Keratinocyte (primary cell): ENCODE data around the gene KDF1. TPM values are rescaled to one million over a fixed set of nuclear protein-coding genes. Genes with fewer than 3 reads are reported as not detected.
A peak's percentile ranks its signal among the peaks of the same experiment; 100 is the strongest.

Experiments used
- DNase-seq: peaks from one replicate; pipeline ENCODE4 v3.0.0-alpha.2; 2011; ENCODE audit warnings: low read depth, missing footprints, low spot score
- FAIRE-seq: peaks from 2 replicates; lab custom pipeline; 2011; peaks lifted over from hg19 to GRCh38; lab: Jason Lieb, UNC
- H2AFZ ChIP-seq: 2 replicates; pipeline ENCODE4 v1.6.0; 2012; ENCODE audit warnings: low read length, control low read depth, inconsistent platforms; ENCODE audit not compliant: control insufficient read depth
- H3K27ac ChIP-seq: 2 replicates; pipeline ENCODE4 v1.5.1; 2011; ENCODE audit warnings: low read length; ENCODE audit not compliant: control insufficient read depth, insufficient read depth
- H3K27me3 ChIP-seq: 3 replicates; pipeline ENCODE4 v1.6.0; 2011; ENCODE audit warnings: low read length; ENCODE audit not compliant: control insufficient read depth, insufficient read depth; ENCODE audit errors: extremely low read depth
- H3K36me3 ChIP-seq, 2 experiments: 2 replicates in 1 of 2; 3 replicates in 1 of 2; pipeline ENCODE4 v1.5.1; 2011; ENCODE audit warnings: low read length in 2 of 2, mild to moderate bottlenecking in 1 of 2; ENCODE audit not compliant: control insufficient read depth in 2 of 2, insufficient read depth in 2 of 2; ENCODE audit errors: extremely low read depth in 1 of 2
- H3K4me1 ChIP-seq: 3 replicates; pipeline ENCODE4 v1.5.1; 2011; ENCODE audit warnings: low read length; ENCODE audit not compliant: control insufficient read depth, insufficient read depth; ENCODE audit errors: extremely low read depth
- H3K4me2 ChIP-seq: 3 replicates; pipeline ENCODE4 v1.6.0; 2011; ENCODE audit warnings: low read depth, low read length; ENCODE audit not compliant: control insufficient read depth, insufficient read depth; ENCODE audit errors: extremely low read depth
- H3K4me3 ChIP-seq, 3 experiments: fragments of 200-600 bp in 1 of 3; sonication (generic) in 1 of 3; 2 replicates in 2 of 3; 3 replicates in 1 of 3; pipeline ENCODE4 v1.5.1; 2011 to 2016; ENCODE audit warnings: low read length in 3 of 3, mild to moderate bottlenecking in 3 of 3, control low read depth in 2 of 3, inconsistent platforms in 1 of 3, low read depth in 1 of 3, mixed read lengths in 1 of 3, mixed run types in 1 of 3, moderate library complexity in 1 of 3; ENCODE audit not compliant: control insufficient read depth in 2 of 3, insufficient read depth in 2 of 3; ENCODE audit errors: extremely low read depth in 1 of 3
- H3K79me2 ChIP-seq: 2 replicates; pipeline ENCODE4 v1.6.0; 2012; ENCODE audit warnings: low read length; ENCODE audit not compliant: control insufficient read depth, insufficient read depth
- H3K9ac ChIP-seq: 3 replicates; pipeline ENCODE4 v1.6.0; 2011; ENCODE audit warnings: low read length; ENCODE audit not compliant: control insufficient read depth, insufficient read depth; ENCODE audit errors: extremely low read depth
- H3K9me1 ChIP-seq: 3 replicates; pipeline ENCODE4 v1.6.0; 2011; ENCODE audit warnings: low read length; ENCODE audit not compliant: control insufficient read depth, insufficient read depth; ENCODE audit errors: extremely low read depth
- H3K9me3 ChIP-seq: 2 replicates; pipeline ENCODE4 v1.5.1; 2012; ENCODE audit warnings: low read depth, low read length; ENCODE audit not compliant: control insufficient read depth
- H4K20me1 ChIP-seq: 3 replicates; pipeline ENCODE4 v1.6.0; 2011; ENCODE audit warnings: low read length; ENCODE audit not compliant: control insufficient read depth, insufficient read depth; ENCODE audit errors: extremely low read depth
- EZH2 ChIP-seq: IDR thresholded peaks from one replicate; pipeline ENCODE4 v1.6.1; 2012; ENCODE audit warnings: inconsistent platforms, mild to moderate bottlenecking, low read length, moderate library complexity
- dilution Hi-C: fragments of 300-500 bp; cut with MboI; formaldehyde crosslinking; loops from one replicate; pipeline ENCODE4 v1.7.0; 2020; ENCODE audit warnings: low sequenced_read_pairs; ENCODE audit not compliant: extremely low pct_ligation_motif_present
- polyA plus RNA-seq, 5 experiments: library from polyadenylated mRNA; depleted of rRNA in 3 of 5; stranded (reverse) in 3 of 5; stranded (forward) in 1 of 5; unstranded in 1 of 5; fragments of >200 nt; gene quantifications; 1 replicate in 1 of 5; 2 replicates in 3 of 5; 3 replicates in 1 of 5; pipeline versions ENCODE4 v1.2.1 to v1.2.3, GENCODE V29; 2011 to 2012; ENCODE audit warnings: missing spikeins in 2 of 5, low read depth in 1 of 5, low replicate concordance in 1 of 5
- TF ChIP-seq, protein P1 (sequence below), 3 experiments: IDR thresholded peaks in 1 of 3; conservative IDR thresholded peaks in 1 of 3; optimal IDR thresholded peaks in 1 of 3; 2 replicates in 2 of 3; 3 replicates in 1 of 3; pipeline versions ENCODE3 to v1.5.1; 2011; ENCODE audit warnings: low read length in 3 of 3, mild to moderate bottlenecking in 3 of 3, moderate library complexity in 2 of 3, control low read depth in 1 of 3, inconsistent platforms in 1 of 3; ENCODE audit not compliant: insufficient read depth in 2 of 3; ENCODE audit errors: extremely low read depth in 1 of 3

KDF1 gene
- polyA plus RNA-seq, 1 donor (not counting 4 experiments of a cell fraction or from before 2014, with no cell fraction given) = 13.8 TPM

DNA sequence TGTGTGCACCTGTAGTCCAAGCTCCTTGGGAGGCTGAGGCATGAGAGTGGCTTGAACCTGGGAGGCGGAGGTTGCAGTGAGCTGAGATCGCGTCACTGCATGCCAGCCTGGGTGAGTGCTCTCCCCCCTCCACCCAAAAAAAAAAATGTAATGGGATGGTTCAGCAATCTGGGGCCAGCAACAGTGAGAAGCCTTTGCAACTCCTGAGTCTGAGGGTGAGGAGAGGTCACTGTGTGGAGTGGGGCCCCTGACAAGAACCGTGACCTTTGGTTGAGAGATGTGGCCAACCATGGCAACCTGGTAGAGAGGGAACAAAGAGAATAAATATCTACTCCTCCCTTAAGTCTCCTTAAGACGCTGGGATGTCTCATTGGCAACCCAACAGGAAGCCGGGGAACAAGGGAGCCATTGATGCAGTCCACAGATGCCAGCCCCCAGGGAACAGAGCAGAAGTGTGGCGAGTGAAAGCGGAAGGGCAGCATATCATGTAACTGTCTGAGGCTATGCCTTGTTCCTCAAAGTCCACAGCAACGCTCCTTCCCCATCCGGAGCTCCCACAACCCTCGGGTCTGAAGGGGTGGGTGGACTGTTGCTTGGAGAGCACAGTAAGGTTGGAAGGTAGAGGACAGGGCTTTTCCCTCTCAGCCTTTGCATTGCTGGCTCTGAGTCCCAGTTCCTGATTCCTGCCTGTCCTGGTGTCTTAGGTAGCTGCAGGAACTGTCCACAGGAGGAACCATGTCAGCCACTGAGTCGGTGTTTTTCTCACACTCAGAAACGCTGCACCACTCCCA is 41.5 kb upstream of the KDF1 start:
- peaks cover 68% of the 10 kb centered on the region for H3K4me1 ChIP-seq
- FAIRE-seq = peak; percentile 96
- peaks cover 14 to 28% of the 10 kb centered on the region in 2 experiments for H3K36me3 ChIP-seq
- peak overlapping the region; percentile 45 for H3K4me2 ChIP-seq
- H4K20me1 ChIP-seq = peaks cover 3% of the 10 kb centered on the region
- DNase-seq = no peak
- H3K9me3 ChIP-seq = no peaks in the 10 kb centered on the region
- no peak for TF ChIP-seq EZH2
- TF ChIP-seq, protein P1, sequence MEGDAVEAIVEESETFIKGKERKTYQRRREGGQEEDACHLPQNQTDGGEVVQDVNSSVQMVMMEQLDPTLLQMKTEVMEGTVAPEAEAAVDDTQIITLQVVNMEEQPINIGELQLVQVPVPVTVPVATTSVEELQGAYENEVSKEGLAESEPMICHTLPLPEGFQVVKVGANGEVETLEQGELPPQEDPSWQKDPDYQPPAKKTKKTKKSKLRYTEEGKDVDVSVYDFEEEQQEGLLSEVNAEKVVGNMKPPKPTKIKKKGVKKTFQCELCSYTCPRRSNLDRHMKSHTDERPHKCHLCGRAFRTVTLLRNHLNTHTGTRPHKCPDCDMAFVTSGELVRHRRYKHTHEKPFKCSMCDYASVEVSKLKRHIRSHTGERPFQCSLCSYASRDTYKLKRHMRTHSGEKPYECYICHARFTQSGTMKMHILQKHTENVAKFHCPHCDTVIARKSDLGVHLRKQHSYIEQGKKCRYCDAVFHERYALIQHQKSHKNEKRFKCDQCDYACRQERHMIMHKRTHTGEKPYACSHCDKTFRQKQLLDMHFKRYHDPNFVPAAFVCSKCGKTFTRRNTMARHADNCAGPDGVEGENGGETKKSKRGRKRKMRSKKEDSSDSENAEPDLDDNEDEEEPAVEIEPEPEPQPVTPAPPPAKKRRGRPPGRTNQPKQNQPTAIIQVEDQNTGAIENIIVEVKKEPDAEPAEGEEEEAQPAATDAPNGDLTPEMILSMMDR (optimal IDR thresholded peaks at IDR 0.05 in 1 of 3, IDR thresholded peaks at IDR 0.05 in 1 of 3, conservative IDR thresholded peaks at IDR 0.05 in 1 of 3; ENCODE audit: extremely low read depth in 1 of 3, insufficient read depth in 2 of 3, low read length in 3 of 3) = no peak
- H3K9me1 ChIP-seq = peaks cover 2% of the 10 kb centered on the region
- peak overlapping the region; percentile 91 for H3K9ac ChIP-seq
- H3K27me3 ChIP-seq = no peaks in the 10 kb centered on the region
- dilution Hi-C loops = no loop called here
- H2AFZ ChIP-seq = no peak overlapping the region
- peak overlapping the region; percentile 99 for H3K27ac ChIP-seq
- no peak overlapping the region for H3K4me3 ChIP-seq
- H3K79me2 ChIP-seq = peaks cover 20% of the 10 kb centered on the region

GRCh38 chr1:27000817-27001460 is 40.7 kb upstream of the KDF1 start:
- H3K9me3 ChIP-seq = no peaks in the 10 kb centered on the region
- H3K4me1 ChIP-seq = peaks cover 76% of the 10 kb centered on the region
- no peak overlapping the region for H3K4me3 ChIP-seq
- TF ChIP-seq, protein P1 (optimal IDR thresholded peaks at IDR 0.05 in 1 of 3, IDR thresholded peaks at IDR 0.05 in 1 of 3, conservative IDR thresholded peaks at IDR 0.05 in 1 of 3; ENCODE audit: extremely low read depth in 1 of 3, insufficient read depth in 2 of 3, low read length in 3 of 3) = no peak
- no peak for TF ChIP-seq EZH2
- peak; percentile 83 for FAIRE-seq
- dilution Hi-C loops = no loop called here
- H4K20me1 ChIP-seq = peaks cover 3% of the 10 kb centered on the region
- no peak for DNase-seq
- H3K9ac ChIP-seq = peak overlapping the region; percentile 91
- peaks cover 20% of the 10 kb centered on the region for H3K79me2 ChIP-seq
- no peak overlapping the region for H2AFZ ChIP-seq
- H3K36me3 ChIP-seq = peaks cover 10 to 29% of the 10 kb centered on the region in 2 experiments
- H3K9me1 ChIP-seq = peaks cover 2% of the 10 kb centered on the region
- H3K27me3 ChIP-seq = no peaks in the 10 kb centered on the region
- H3K4me2 ChIP-seq = peak overlapping the region; percentile 29
- peak overlapping the region; percentile 99 for H3K27ac ChIP-seq
